Right forelimb (tissue), 1 donor: ENCODE data around the gene ZNF600.
"Not testable (repeated sequence)": the region's sequence is repeated elsewhere in the genome, so short reads cannot be mapped to it uniquely, and the experiment has no call there.

ENCODE experiments used
- DNase-seq: peaks from one replicate; pipeline ENCODE4 v3.0.0-alpha.2; 2018

Gene ZNF600

DNA sequence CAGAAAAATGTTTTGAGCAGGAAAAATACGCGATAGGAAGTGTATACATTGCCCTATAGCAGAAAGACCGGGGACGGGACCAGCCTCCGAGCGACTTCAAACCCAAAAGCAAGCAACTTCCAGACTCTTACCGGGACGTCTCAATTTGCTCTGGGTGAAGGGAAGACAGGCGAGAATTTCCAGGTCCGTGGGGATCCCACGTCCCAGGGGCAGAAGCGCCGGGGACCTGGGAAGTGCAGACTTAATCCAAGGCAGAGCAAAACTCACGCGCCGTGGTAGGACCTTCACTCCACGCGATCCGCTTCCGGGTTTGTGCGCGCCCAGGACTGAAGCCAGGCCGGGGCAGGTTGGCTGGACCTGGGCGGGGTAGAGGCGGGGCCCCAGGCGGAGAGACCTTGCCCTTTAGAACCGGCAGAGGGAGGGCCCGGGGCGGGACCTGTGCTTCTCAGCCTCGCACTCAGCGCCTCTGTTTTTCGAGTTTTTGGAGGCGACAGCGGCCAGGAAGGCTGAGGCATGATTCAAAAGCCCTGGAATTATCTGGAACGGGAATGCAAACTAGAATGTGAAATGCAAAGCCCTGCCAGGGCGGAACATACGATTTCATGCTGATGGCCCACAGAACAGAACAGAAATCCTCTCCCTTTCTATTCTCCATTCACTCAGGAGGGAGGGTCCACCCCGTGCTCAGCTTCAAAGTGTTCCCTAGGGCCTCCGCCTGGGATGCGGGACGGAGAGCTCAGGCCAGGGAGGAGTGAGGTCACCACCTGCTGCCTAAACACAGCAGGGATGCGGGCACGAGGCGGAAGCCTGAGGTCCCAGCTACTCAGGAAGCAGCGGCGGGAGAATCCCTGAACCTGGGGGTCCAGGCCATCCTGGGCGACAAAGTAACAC is at the start of gene ZNF600:
Gene ZNF600, minus strand, starts transcription at position 328 of the 891 bp plus-strand sequence. CDS start 7,903 bp downstream, outside the sequence.
- peak; percentile 78 for DNase-seq

DNA sequence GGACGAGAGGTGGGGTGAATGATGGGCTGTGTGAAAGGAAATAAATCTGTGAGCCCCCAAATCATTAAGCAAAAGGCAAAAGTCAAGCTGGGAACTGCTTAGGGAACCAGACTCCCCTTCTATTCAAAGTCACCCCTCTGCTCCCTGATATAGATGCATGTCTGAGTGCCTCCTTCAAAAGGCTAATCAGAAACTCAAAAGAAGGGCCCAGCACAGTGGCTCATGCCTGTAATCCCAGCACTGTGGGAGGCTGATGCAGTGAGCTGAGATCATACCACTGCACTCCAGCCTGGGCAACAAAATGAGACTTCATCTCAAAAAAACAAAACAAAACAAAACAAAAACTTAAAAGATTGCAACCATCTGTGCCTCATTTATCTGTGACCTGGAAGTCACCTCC is 47.7 kb upstream of the ZNF600 start:
- not testable (repeated sequence) for DNase-seq

DNA sequence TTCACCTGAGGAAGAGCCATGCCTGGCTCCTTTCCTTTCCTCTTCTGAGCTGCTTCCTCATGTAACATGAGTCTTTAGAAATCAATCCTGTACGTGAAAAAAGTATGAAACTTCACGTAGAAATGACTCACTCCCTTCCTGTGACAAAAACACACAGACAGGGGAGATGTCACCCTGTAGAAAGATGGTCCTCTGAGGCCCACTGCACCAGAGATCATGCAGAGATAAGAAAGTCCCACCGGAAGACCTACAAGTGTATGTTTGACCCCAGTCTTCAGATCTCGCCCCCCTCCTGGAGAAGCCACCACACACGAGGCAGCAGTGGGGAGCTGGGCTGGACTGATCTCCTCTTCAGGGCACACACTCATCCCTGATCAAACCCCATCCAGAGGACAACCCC is 47.0 kb upstream of the ZNF600 start:
- DNase-seq: not testable (repeated sequence)

DNA sequence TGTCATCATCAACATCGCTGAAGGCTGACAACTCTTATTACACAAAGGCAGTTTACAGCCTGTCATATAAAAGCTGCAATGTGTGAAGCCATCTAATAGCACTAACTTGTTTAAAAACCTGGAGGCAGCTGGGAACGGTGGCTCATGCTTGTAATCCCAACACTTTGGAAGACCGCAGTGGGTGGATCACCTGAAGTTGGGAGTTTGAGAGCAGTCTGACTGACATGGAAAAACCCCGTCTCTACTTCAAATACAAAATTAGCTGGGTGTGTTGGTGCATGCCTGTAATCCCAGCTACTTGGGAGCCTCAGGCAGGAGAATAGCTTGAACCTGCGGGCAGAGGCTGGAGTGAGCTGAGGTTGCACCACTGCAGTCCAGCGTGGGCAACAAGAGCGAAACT is 43.3 kb upstream of the ZNF600 start:
- DNase-seq: not testable (repeated sequence)

DNA sequence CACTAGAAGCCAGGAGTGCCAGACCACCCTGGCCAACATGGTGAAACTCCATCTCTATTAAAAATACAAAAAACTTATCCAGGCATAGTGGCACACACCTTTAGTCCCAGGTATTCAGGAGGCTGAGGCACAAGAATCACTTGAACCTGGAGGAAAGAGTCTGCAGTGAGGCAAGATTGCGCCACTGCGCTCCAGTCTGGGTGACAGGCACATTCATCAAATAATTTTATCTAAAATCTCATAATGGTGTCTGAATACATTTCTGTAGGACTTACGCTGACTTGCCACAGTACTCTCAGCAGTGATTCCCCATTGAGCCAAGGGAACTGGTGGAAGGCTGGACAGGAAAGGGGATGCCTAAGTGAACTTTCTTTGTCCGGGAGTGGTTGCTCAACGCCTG is 39.2 kb upstream of the ZNF600 start:
- DNase-seq: no peak

DNA sequence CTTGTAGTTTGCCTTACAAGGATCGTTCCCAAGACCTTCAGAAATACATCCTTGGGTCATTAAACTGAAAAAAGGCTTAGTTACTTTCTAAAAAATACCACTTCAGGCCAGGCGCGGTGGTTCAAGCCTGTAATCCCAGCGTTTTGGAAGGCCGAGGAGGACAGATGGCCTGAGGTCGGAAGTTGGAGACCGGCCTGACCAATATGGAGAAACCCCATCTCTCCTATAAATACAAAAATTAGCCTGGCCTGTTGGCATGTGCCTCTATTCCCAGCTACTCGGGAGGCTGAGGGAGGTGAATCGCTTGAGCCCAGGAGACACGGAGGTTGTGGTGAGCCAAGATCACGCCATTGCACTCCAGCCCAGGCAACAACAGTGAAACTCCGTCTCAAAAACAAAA is 37.1 kb upstream of the ZNF600 start:
- DNase-seq: no peak

DNA sequence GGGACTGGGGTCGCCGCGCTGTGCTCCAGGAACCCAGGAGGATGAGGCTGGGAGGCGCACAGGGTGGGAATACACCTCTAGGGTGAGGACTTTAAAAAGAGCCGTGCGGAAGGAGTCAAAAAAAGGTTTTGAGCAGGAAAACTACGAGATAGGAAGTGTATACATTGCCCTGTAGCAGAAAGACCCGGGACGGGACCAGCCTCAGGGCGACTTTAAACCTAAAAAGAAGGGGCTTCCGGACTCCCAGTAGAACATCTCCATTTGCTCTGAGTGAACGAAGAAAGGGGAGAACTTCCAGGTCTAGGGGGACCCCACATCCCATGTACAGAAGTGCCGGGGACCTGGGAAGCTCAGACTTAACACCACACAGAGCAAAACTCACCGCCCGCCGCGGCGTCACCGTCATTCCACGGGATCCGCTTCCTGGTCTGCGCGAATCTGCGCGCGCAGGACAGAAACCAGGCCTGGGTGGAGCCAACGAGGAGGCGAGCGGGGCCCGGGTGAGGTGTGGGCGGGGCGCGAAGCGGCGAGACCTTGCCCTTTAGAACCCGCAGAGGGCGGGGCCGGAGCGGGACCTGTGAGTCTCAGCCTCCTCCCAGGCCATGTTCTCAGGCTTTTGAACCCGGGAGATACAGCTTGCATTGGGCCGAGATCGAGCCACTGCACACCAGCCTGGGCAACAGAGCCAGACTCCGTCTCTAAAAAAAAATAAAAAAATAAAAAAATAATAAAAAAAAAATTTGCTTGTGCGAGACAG is 34.8 kb upstream of the ZNF600 start, which contains the start of gene ZNF28:
Gene ZNF28, minus strand, starts transcription at position 430 of the 757 bp plus-strand sequence. CDS start 3,675 bp downstream, outside the sequence.
- DNase-seq: peak; percentile 61

DNA sequence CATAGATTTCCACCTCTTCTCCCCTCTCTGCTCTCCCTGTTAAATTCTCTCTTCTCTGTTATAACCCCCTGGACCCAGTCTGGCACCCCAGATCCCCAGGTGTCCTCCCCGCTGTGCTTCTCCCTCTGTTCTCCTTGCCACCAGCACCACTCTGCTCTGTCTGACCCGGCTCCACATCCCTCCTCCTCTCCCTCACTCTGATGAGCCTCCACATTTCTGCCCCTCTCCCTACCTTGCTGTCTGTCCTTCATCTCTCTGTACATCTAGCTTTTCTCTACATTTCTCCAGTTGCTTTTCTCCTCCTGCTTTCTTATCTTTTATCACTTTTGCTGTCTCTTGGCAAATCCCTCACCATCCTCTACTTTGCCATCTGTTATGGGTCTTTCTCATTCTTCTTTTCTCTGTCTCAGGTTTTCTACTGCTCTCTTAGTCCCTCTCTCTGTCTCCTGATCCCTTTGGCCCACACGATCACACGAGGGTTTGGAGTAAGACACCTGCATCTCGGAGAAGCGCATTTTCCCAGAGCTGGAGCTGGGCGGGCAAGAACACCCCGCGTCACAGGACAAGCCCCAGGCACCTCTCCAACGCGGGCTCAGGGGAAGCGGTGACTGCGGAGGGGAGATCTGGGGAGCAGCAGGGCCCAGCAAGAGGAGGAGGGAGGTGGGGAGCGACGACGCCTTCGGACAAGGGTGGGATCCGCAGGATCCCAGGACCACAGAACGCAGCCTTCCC is 34.0 kb upstream of the ZNF600 start:
- not testable (repeated sequence) for DNase-seq

DNA sequence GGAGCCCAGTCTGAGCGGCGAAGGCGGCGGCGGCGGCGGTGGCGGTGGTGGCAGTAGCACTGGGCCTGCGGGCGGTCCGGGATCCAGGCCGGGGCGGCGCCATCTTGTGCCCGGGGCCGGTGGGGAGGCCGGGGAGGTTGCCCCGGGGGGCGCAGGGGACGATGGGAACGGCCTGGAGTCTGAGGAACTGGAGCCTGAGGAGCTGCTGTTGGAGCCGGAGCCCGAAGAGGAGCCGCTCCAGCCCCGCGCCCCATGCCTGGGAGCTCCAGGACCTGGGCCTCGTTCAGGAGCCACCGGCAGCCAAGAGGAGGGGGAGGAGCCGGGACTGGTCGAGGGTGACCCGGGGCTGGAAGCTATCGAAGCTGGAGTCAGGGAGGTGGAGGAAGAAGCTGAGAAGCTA is 23.2 kb upstream of the ZNF600 start:
- DNase-seq: no peak

DNA sequence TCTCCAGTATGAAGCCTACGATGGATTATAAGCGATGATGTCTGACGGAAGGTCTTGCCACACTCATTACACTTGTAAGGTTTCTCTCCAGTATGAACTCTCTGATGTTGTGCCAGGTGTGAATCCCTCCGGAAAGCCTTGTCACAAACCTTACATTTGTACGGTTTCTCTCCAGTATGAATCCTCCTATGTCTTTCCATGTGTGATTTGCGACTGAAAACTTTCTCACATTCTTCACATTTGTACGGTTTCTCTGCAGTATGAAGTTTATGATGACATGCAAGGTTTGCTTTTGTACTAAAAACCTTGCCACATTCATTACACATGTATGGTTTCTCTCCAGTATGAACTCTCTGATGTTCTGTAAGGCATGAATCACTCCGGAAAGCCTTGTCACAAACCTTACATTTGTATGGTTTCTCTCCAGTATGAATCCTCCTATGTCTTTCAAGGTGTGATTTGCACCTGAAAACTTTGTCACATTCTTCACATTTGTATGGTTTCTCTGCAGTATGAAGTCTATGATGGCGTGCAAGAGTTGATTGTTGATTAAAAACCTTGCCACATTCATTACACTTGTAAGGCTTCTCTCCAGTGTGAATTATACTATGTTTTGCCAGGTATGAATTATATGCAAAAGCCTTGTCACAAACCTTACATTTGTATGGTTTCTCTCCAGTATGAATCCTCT is 13.5 kb upstream of the ZNF600 start:
- not testable (repeated sequence) for DNase-seq

DNA sequence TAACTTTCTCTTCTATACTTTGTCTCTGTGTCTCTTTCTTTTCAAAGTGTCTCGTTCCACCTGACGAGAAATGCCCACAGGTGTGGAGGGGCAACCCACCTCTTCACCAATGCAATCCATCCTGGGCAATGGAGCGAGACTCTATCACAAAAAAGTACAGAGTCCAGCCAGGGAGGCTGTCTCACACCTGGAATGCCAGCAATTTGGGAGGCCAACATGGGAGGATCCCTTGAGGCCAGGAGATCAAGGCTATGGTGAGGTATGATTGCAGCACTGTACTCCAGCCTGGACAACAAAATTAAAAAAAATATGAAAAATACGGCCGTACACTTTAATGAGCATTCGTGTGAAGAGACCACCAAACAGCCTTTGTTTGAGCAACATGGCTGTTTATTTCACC is 2.8 kb upstream of the ZNF600 start:
- no peak for DNase-seq

DNA sequence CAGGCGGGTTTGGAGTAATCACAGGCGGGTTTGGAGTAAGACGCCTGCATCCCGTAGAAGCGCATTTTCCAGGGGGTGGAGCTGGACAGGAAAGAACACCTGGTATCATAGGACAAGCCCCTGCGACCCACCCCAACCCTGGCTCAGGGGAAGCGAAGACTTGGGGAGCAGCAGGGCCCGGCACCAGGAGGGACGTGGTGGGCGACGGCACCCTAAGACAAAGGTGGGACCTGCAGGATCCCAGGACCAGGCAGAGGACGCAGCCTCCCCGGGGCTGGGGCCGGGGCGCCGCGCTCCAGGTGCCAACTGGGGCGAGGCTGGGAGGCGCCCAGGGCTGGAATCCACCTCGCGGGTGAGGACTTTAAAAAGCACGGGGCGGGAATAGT is 520 bp downstream of the ZNF600 start:
- DNase-seq: no peak

DNA sequence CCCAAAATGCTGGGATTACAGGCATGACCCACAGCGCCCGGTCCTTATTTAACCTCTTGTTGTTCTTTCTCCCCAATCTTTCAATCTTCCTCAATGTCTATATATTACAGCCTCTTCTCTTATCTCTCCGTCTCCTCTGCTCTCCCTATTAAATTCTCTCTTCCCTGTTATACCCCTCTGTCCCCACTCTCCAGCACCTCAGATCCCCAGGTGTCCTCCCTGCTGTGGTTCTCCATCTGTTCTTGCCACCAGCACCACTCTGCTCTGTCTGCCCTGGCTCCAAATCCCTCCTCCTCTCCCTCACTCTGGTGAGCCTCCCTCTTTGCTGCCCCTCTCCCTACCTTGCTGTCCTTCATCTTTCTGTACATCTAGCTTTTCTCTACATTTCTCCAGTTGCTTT is 1.1 kb downstream of the ZNF600 start:
- DNase-seq: no peak

DNA sequence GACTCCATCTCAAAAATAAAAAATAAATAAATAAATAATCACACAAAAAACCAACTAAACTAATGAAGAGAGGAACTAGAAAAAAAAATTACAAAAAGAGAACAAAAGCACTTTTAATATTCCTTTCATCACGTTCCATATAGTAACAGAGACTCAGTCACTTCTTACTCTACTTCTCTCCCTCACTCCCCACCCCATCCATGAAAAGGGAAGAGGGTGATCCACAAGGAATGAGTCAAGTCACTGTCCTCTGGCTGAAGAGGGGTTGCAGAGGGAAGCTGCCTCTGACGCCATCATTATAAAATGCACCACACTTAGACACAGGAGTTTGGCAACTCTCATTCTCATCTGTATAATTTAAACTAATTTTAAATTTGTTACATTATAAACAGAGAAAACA is 3.7 kb downstream of the ZNF600 start:
- DNase-seq: not testable (repeated sequence)

DNA sequence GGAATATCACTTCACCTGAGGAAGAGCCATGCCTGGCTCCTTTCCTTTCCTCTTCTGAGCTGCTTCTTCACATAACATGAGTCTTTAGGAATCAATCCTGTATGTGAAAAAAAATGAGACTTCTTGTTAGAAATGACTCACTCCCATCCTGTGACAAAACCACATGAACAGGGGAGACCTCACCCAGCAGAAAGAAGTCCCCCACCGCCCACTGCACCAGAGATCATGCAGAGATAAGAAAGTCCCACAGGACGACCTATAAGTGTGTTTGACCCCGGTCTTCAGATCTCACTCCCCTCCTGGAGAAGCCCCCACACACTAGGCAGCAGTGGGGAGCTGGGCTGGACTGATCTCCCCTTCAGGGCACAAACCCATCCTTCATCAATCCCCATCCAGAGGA is 7.8 kb downstream of the ZNF600 start:
- DNase-seq: no peak

DNA sequence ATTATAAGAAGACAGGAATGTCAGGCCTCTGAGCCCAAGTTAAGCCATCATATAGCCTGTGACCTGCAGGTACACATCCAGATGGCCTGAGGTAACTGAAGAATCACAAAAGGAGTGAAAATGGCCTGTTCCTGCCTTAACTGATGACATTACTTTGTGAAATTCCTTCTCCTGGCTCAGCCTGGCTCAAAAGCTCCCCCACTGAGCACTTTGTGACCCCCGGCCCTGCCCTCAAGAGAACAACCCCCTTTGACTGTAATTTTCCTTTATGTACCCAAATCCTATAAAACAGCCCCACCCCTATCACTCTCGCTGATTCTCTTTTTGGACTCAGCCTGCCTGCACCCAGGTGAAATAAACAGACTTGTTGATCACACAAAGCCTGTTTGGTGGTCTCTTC is 30.1 kb downstream of the ZNF600 start:
- DNase-seq: not testable (repeated sequence)

DNA sequence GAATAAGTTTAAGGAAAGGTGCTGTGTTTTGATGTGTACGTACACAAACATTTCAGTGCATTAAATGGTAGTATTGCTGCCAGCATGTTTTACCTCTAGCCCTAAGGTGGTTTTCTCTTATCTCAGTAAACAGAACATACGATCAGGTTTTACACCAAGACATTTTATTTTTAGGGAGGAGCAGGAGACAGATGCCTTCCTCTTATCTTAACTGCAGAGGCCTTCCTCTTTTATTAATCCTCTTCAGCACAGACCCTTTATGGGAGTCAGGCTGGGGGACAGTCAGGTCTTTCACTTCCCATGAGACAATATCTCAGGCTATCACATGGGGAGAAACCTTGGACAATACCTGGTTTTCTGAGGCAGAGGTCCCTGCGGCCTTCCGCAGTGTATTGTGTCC is 36.8 kb downstream of the ZNF600 start:
- DNase-seq: no peak

DNA sequence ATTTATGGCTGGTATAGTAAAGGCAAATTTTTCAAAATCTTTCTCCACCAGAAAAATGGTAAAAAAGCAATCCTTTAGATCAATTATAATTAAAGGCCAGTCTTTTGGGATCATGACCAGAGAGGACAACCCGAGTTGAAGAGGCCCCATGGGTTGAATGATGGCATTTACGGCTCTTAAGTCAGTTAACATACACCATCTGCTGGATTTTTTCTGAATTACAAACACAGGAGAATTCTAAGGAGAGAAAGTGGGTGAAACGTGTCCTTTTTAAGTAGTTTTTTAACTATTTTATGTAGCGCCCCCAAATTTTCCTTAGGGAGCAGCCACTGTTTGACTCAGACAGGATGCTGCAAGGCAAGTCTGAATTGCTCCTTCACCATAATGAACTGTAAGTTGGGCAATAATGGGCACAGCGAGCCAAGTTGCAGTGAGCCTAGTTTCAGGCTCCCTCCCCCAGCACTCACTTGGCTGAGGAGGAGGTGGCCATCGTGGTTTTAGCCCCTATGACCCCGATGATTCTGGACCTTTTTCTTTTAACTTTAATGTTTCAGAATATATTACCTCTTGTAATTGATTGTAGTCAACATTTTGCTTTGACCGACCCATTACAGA is 38.1 kb downstream of the ZNF600 start:
- no peak for DNase-seq

DNA sequence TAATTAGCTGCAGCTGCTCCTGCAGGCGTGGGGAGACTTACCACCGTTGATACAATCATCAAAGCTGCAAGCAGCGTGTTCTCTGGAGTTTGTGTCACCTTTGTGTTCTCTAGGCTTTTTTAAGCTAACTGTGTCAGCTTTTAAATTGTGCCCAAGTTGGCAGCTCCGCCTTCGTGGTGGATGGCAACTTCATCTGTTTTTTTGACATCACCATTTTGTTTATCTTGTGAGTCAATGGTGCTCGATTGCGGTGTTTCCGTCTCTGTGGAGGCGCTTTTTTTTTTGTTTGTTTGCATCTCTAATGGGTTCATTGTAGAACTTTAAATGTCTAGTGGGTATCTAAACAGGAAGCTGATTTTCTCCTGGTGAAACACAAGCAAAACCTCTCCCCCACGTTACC is 40.7 kb downstream of the ZNF600 start:
- DNase-seq: not testable (repeated sequence)

DNA sequence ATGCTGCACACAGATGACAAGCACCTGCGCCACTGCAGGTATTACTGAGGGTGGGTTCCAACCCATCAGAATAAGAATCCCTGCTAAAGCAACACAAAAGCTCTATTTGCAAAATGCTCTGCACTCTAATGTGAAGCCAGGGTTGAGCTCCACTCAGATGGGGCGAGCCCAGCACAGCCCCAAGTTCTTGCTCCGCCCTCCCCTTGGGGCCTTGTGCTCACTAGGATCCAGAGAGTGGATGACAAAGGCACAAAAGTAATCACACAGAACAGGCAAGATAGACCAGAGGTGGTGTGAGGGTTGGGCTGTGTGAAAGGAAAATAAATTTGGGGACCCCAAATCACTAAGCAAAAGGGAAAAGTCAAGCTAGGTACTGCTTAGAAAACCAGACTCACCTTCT is 43.5 kb downstream of the ZNF600 start:
- no peak for DNase-seq

DNA sequence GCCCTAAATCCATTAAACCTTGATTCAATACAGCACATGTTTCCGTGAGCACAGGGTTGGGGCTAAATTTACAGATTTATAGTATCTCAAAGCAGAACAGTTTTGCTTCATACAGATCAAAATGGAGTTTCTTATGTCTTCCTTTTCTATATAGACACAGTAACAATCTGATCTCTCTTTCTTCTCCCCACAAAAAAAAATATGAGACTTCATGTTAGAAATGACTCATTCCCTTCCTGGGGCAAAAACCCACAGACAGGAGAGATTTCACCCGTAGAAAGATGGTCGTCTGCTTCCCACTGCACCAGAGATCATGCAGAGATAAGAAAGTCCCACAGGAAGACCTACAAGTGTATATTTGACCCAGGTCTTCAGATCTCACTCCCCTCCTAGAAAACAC is 44.1 kb downstream of the ZNF600 start:
- no peak for DNase-seq

DNA sequence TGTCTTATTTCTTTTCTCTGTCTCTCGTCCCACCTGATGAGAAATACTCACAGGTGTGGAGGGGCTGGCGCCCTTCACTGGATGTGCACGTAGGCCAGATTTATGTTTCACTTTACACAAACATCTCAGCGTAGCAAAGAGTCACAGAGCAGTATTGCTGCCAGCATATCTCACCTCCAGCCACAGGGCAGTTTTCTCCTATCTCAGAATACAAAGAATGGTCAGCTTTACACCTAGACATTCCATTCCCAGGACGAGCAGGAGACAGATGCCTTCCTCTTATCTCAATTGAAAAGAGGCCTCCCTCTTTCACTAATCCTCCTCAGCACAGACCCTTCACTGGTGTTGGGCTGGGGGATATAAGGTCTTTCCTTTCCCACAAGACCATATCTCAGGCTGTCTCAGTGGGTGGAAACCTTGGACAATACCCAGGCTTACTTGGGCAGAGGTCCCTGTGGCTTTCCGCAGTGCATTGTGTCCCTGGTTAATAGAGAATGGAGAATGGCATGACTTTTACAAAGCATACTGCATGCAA is 44.6 kb downstream of the ZNF600 start:
- no peak for DNase-seq
